GM21576 (cell line): ENCODE results near the gene GRID1.

ENCODE experiments used
- ATAC-seq: cut with Tn5 transposase; IDR thresholded peaks from one replicate; pipeline ENCODE4 v1.9.1; 2021; ENCODE audit warnings: mild to moderate bottlenecking, moderate library complexity; ENCODE audit not compliant: unreplicated experiment

The GRID1 gene

GRCh38 chr10:86371116-86371515 is 4.5 kb upstream of the GRID1 start:
- ATAC-seq = no peak

GRCh38 chr10:86370006-86370585 is 3.5 kb upstream of the GRID1 start:
- no peak for ATAC-seq

- no peak for ATAC-seq
Observed at GRCh38 chr10:86368987-86369386, 2.4 kb upstream of the GRID1 start.

- no peak for ATAC-seq
Observed at GRCh38 chr10:86368046-86368445, 1.5 kb upstream of the GRID1 start.

GRCh38 chr10:86367152-86367951 is 757 bp upstream of the GRID1 start:
- ATAC-seq = peak; percentile 5

- ATAC-seq = peak; percentile 33
Observed at GRCh38 chr10:86366902-86367151, 232 bp upstream of the GRID1 start.

- ATAC-seq = no peak
Observed at GRCh38 chr10:86365346-86366032, 1.1 kb downstream of the GRID1 start.

GRCh38 chr10:86364491-86365345 is 1.9 kb downstream of the GRID1 start:
- no peak for ATAC-seq

GRCh38 chr10:86363833-86364490 is 2.6 kb downstream of the GRID1 start:
- ATAC-seq = no peak

GRCh38 chr10:86363184-86363832 is 3.3 kb downstream of the GRID1 start:
- peak; percentile 28 for ATAC-seq

GRCh38 chr10:86362586-86363183 is 3.9 kb downstream of the GRID1 start:
- ATAC-seq = no peak

GRCh38 chr10:86362129-86362527 is 4.5 kb downstream of the GRID1 start:
- ATAC-seq = no peak

- ATAC-seq = no peak
Observed at GRCh38 chr10:86361156-86362128, 5.2 kb downstream of the GRID1 start.

- no peak for ATAC-seq
Observed at GRCh38 chr10:86360657-86361056, 5.9 kb downstream of the GRID1 start.

GRCh38 chr10:86359954-86360353 is 6.6 kb downstream of the GRID1 start:
- no peak for ATAC-seq

GRCh38 chr10:86359111-86359510 is 7.5 kb downstream of the GRID1 start:
- no peak for ATAC-seq

- no peak for ATAC-seq
Observed at GRCh38 chr10:86357676-86358075, 8.9 kb downstream of the GRID1 start.

GRCh38 chr10:86357041-86357440 is 9.6 kb downstream of the GRID1 start:
- no peak for ATAC-seq

- ATAC-seq = no peak
Observed at GRCh38 chr10:86356296-86356695, 10.3 kb downstream of the GRID1 start.
